A673 (cell line): ENCODE results near the gene NDOR1.

Experiments
- EZH2 ChIP-seq: fragments of 200-600 bp; sonication (generic); IDR thresholded peaks from 2 replicates; pipeline ENCODE4 v1.6.1; 2017; ENCODE audit warnings: borderline replicate concordance, low read depth, mild to moderate bottlenecking, mixed read lengths, antibody characterized with exemption, low read length; ENCODE audit not compliant: poor library complexity, severe bottlenecking
- TF ChIP-seq, protein P1 (sequence below): fragments of 300-800, 200-600 bp; sonication (generic); conservative IDR thresholded peaks from 2 replicates; pipeline ENCODE4 v1.5.1; 2017; ENCODE audit warnings: low read depth, mild to moderate bottlenecking, antibody characterized with exemption, low read length, moderate library complexity, mixed read lengths

DNA sequence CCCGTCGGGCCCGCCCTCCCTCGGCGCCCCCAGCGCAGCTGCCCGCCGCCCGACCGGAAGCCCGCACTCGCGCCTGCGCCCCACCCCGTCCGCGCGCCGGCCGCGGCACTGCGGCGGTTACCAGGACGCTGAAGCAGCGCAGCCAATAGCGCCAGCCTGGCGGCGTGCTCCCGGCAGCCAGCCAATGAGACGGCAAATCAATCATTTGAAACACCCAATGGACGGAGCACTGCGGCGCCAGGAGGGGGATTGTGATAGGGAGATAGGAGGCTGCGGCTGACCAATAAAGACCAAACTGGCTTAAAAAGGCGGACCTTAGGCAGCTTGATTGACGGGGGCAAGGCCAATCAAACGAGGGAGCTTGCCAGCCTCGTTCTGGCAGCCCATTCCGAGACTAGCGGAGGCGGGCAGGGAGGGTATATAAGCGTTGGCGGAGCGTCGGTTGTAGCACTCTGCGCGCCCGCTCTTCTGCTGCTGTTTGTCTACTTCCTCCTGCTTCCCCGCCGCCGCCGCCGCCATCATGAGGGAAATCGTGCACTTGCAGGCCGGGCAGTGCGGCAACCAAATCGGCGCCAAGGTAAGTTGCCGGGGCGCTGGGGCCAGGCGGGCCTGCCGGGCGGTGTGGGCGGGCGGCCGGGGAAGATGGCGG lies 35.5 kb downstream of the NDOR1 start, which contains the start of gene TUBB4B:
- TF ChIP-seq, protein P1, sequence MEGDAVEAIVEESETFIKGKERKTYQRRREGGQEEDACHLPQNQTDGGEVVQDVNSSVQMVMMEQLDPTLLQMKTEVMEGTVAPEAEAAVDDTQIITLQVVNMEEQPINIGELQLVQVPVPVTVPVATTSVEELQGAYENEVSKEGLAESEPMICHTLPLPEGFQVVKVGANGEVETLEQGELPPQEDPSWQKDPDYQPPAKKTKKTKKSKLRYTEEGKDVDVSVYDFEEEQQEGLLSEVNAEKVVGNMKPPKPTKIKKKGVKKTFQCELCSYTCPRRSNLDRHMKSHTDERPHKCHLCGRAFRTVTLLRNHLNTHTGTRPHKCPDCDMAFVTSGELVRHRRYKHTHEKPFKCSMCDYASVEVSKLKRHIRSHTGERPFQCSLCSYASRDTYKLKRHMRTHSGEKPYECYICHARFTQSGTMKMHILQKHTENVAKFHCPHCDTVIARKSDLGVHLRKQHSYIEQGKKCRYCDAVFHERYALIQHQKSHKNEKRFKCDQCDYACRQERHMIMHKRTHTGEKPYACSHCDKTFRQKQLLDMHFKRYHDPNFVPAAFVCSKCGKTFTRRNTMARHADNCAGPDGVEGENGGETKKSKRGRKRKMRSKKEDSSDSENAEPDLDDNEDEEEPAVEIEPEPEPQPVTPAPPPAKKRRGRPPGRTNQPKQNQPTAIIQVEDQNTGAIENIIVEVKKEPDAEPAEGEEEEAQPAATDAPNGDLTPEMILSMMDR = no peak
- no peak for TF ChIP-seq EZH2
